Thoracic aorta (tissue), 2 donors: ENCODE measurements around the gene WNT8B. TPM values are rescaled to one million over a fixed set of nuclear protein-coding genes. Genes with fewer than 3 reads are reported as not detected.

ENCODE experiments used
- ATAC-seq: fragments of 150-250 bp; one replicate; pipeline ENCODE4 v1.8.0; 2017; ENCODE audit warnings: low read depth; ENCODE audit not compliant: insufficient number of reproducible peaks, low FRiP score
- DNase-seq: peaks from one replicate; pipeline ENCODE4 v3.0.0-alpha.2; 2020; ENCODE audit warnings: low spot score
- H3K27ac ChIP-seq, 2 donors: fragments of 200-600 bp; sonication (generic); 1 replicate in 1 of 2; 2 replicates in 1 of 2; pipeline ENCODE4 v1.5.1; 2016; ENCODE audit warnings: mild to moderate bottlenecking in 2 of 2, moderate library complexity in 2 of 2
- H3K27me3 ChIP-seq: fragments of 200-600 bp; sonication (generic); replicated peaks from 2 replicates; pipeline ENCODE4 v1.6.0; 2016; ENCODE audit warnings: mild to moderate bottlenecking; ENCODE audit not compliant: insufficient read depth
- H3K36me3 ChIP-seq: fragments of 200-600 bp; sonication (generic); one replicate; pipeline ENCODE4 v1.5.1; 2016
- H3K4me1 ChIP-seq, 2 donors: fragments of 200-600 bp; sonication (generic); 1 replicate in 1 of 2; 2 replicates in 1 of 2; pipeline versions ENCODE4 v1.5.1 to v1.6.0; 2016; ENCODE audit warnings: low read depth in 2 of 2, mild to moderate bottlenecking in 1 of 2; ENCODE audit not compliant: control insufficient read depth in 1 of 2
- H3K4me3 ChIP-seq: fragments of 200-600 bp; sonication (generic); 2 replicates; pipeline ENCODE4 v1.5.1; 2016; ENCODE audit warnings: mild to moderate bottlenecking
- H3K9me3 ChIP-seq: fragments of 200-600 bp; sonication (generic); 2 replicates; pipeline ENCODE4 v1.5.1; 2016
- total RNA-seq, 2 donors: library from RNA; depleted of rRNA; stranded (reverse); fragments of >200 nt; gene quantifications; one replicate each; pipeline versions ENCODE4 v1.1.0 to v1.2.3, GENCODE V29; 2016
- TF ChIP-seq, protein P1 (sequence below): fragments of 200-600 bp; sonication (generic); IDR thresholded peaks from one replicate; pipeline ENCODE4 v1.5.1; 2019; ENCODE audit warnings: antibody characterized with exemption

Gene WNT8B
- total RNA-seq, 2 donors from 2014 or later = not detected

DNA sequence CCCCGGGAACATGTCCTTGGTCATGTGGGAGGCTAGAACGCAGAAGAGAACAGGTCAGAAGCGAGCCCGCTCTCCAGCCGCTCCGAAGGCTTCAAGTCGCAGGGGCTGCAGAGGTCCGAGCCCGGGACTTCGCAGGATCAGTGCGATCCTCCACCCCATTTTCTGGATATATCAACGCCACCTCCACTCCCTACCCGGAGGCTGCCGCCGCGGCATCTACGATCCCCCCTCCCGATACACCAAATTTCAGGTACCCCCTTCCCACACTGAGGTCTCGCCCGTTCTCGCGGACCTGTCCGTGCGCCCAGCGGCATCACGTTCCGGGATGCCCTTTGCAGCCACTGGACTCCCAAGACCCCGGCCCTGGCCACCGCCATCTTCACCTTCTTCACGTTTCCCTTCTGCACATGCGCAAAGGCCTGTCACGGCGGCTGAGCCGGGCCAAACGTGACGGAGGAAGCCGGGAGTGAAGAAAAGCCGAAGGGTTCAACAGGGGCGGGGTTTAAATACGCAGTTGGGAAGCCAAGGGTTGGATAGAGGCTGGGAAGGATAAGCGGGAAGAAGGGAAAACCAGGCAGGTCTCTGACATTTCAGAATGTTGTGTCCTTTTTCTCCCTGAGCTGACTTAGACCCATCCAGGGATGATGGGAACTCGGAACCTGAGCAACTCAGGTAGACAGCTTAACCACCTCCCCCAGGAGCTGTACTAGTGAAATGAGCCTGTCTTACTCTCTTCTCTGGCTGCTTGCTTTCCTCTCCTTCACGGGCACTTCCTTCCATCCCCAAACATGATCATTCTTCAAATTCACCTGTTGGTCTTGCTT lies 66.9 kb downstream of the WNT8B start, which contains the start of gene NDUFB8:
Gene NDUFB8 (minus strand): TSS at position 397 of the 824 bp plus-strand sequence. CDS start 20 bp downstream, at position 377.
- Histone ChIP-seq H3K4me3 (peak within 1 kb of the TSS; percentile 89), H3K4me1 (peaks cover 4 to 23% of the 10 kb centered on the region in 2 donors), H3K36me3 (peaks cover 19% of the 10 kb centered on the region), H3K9me3 (no peaks in the 10 kb centered on the region), H3K27ac (peak within 1 kb of the TSS; percentile 2 to 66), H3K27me3 (no peaks in the 10 kb centered on the region)
- peak; percentile 83 for ATAC-seq
- peak; percentile 83 for DNase-seq
- TF ChIP-seq, protein P1, sequence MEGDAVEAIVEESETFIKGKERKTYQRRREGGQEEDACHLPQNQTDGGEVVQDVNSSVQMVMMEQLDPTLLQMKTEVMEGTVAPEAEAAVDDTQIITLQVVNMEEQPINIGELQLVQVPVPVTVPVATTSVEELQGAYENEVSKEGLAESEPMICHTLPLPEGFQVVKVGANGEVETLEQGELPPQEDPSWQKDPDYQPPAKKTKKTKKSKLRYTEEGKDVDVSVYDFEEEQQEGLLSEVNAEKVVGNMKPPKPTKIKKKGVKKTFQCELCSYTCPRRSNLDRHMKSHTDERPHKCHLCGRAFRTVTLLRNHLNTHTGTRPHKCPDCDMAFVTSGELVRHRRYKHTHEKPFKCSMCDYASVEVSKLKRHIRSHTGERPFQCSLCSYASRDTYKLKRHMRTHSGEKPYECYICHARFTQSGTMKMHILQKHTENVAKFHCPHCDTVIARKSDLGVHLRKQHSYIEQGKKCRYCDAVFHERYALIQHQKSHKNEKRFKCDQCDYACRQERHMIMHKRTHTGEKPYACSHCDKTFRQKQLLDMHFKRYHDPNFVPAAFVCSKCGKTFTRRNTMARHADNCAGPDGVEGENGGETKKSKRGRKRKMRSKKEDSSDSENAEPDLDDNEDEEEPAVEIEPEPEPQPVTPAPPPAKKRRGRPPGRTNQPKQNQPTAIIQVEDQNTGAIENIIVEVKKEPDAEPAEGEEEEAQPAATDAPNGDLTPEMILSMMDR = no peak

DNA sequence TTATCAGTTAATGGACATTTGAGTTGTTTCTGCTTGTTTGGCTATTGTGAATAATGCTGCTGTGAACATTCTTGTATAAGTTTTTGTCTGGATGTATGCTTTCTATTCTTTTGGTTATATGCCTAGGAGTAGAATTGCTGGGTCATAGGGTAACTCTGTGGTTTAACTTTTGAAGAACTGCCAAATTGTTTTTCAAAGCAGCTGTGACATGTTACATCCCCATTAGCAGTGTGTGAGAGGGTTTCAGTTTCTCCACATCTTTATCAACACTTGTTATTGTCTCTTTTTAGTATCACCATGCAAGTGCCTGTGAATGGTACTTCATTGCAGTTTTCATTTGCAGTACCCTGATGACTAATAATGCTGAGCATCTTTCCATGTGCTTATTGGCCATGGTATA lies 69.0 kb downstream of the WNT8B start:
- no peak for ATAC-seq
- Histone ChIP-seq H3K4me1 (peaks cover 16 to 37% of the 10 kb centered on the region in 2 donors), H3K27me3 (no peaks in the 10 kb centered on the region), H3K36me3 (peaks cover 2% of the 10 kb centered on the region), H3K4me3 (no peak overlapping the region), H3K27ac (no peak overlapping the region), H3K9me3 (no peaks in the 10 kb centered on the region)
- DNase-seq = no peak
- TF ChIP-seq, protein P1 = no peak

Other genes with a start within 250 kb of the WNT8B start
- 10 to 100 TPM; 17.7 to 25.0 TPM for gene CHUK, start 233.4 kb upstream of the WNT8B start, total RNA-seq
- gene CWF19L1, start 195.4 kb upstream of the WNT8B start, total RNA-seq = 10 to 100 TPM; 19.5 to 27.2 TPM
- 10 to 100 TPM; 14.1 to 35.7 TPM for gene BLOC1S2, start 176.3 kb upstream of the WNT8B start, total RNA-seq
- under 1 TPM in 1 of 2 donors, not detected in 1; 0.56 TPM for gene PKD2L1, start 132.8 kb upstream of the WNT8B start, total RNA-seq
- 10 to 100 TPM; 12.8 to 16.7 TPM for gene SCD, start 115.8 kb upstream of the WNT8B start, total RNA-seq
- gene SEC31B, start 56.9 kb downstream of the WNT8B start, total RNA-seq = 10 to 100 TPM; 11.2 to 12.7 TPM
- gene NDUFB8, start 66.9 kb downstream of the WNT8B start, total RNA-seq = 100 to 1,000 TPM; 106 to 222 TPM
- gene HIF1AN, start 72.9 kb downstream of the WNT8B start, total RNA-seq = 10 to 100 TPM; 11.5 to 17.7 TPM